Measurements from ENCODE around the gene MED13L. TPM values are rescaled to one million over a fixed set of nuclear protein-coding genes. Genes with fewer than 3 reads are reported as not detected.

The MED13L gene
- total and polyA plus RNA-seq, 2 of the 4 experiments (the other 2 are of a cell fraction): 17.9 to 49.1 TPM

GRCh38 chr12:115941362-115941761, 336.1 kb downstream of the MED13L start:
- H2AK5ac ChIP-seq (ENCODE audit: low read depth, low read length): no peak overlapping the region
- DNase-seq: peak; percentile 64
- H3K9ac ChIP-seq (ENCODE audit: low read depth, low read length): no peak overlapping the region
- H3K4ac ChIP-seq (ENCODE audit: low read depth, low read length): no peak overlapping the region
- 90% methylated on average over 3 of the region's 5 CpGs; no CpG with 5 or more reads in 1 of the 2 experiments for WGBS, 2 experiments (ENCODE audit: extremely low coverage in 2 of 2, insufficient read length in 1 of 2)
- POLR2A ChIA-PET (ENCODE audit: unreplicated experiment): no interaction called here
- no peaks in the 10 kb centered on the region for H3K79me1 ChIP-seq (ENCODE audit: low read depth in 1 of 2, low read length in 2 of 2)
- H2BK20ac ChIP-seq (ENCODE audit: low read depth, low read length): no peak overlapping the region
- no peak overlapping the region for H4K91ac ChIP-seq (ENCODE audit: insufficient read depth, low read depth, low read length)
- no peaks in the 10 kb centered on the region for H3K36me3 ChIP-seq (ENCODE audit: control insufficient read depth, insufficient read depth, low read length)
- no peak overlapping the region for H2AK9ac ChIP-seq (replicated peaks; ENCODE audit: low read depth, low read length, poor library complexity)
- no peak; the same call in 1 of the 2 replicates for ATAC-seq (ENCODE audit: low read depth)
- no peaks in the 10 kb centered on the region; the same call in 1 of the 2 replicates for H3K9me1 ChIP-seq (ENCODE audit: insufficient read depth, low read length)
- dilution Hi-C loops (cut with HindIII; ENCODE audit: low sequenced_read_pairs, unreplicated experiment): no loop called here
- no peak overlapping the region for H3K23ac ChIP-seq (ENCODE audit: low read depth, low read length)
- no peak overlapping the region for H4K5ac ChIP-seq (ENCODE audit: low read depth, low read length)
- no peak overlapping the region for H2AFZ ChIP-seq (replicated peaks; ENCODE audit: low read length, poor library complexity)
- no peaks in the 10 kb centered on the region for H4K20me1 ChIP-seq (ENCODE audit: insufficient read depth, low read length)
- H4K8ac ChIP-seq (ENCODE audit: low read depth in 2 of 2, low read length in 2 of 2): no peak overlapping the region
- H3K9me3 ChIP-seq (ENCODE audit: control insufficient read depth, insufficient read depth, low read length): no peaks in the 10 kb centered on the region
- TF ChIP-seq FOS (IDR thresholded peaks at IDR 0.05; ENCODE audit: low read depth, low read length) (peak; percentile 21; the same call in 1 of the 2 replicates), MAFK (IDR thresholded peaks at IDR 0.05; ENCODE audit: low read depth, low read length) (no peak), CTCF (conservative IDR thresholded peaks at IDR 0.05; ENCODE audit: low read depth, low read length) (no peak), USF2 (IDR thresholded peaks at IDR 0.05; ENCODE audit: low read depth, low read length) (peak; percentile 67), MXI1 (IDR thresholded peaks at IDR 0.05; ENCODE audit: borderline replicate concordance, low read depth, low read length) (no peak)
- H2BK120ac ChIP-seq (ENCODE audit: low read depth, low read length): no peak overlapping the region
- H3K18ac ChIP-seq (ENCODE audit: low read depth, low read length): no peak overlapping the region
- H3K4me3 ChIP-seq (ENCODE audit: insufficient read depth, low read depth, low read length): no peak overlapping the region
- in situ Hi-C loops (cut with MboI; ENCODE audit: low sequenced_read_pairs): no loop called here
- H3K27me3 ChIP-seq (ENCODE audit: control insufficient read depth, insufficient read depth, low read length): no peaks in the 10 kb centered on the region
- H3K27ac ChIP-seq (ENCODE audit: insufficient read depth, low read length): no peak overlapping the region
- CTCF ChIA-PET: no interaction called here
- no peaks in the 10 kb centered on the region; the same call in 1 of the 2 replicates for H3K4me1 ChIP-seq (ENCODE audit: control insufficient read depth, insufficient read depth, low read length)
- H2BK5ac ChIP-seq (ENCODE audit: low read depth, low read length, poor library complexity, severe bottlenecking): no peak overlapping the region
- H2BK15ac ChIP-seq (ENCODE audit: low read depth, low read length): no peak overlapping the region
- no peak overlapping the region for H3K56ac ChIP-seq (ENCODE audit: extremely low read depth, insufficient read depth, low read length)
- no TSS peak for BruUV-seq (replicated peaks)
- intact Hi-C loops (cut with micrococcal nuclease): no loop called here
- H3K14ac ChIP-seq (replicated peaks; ENCODE audit: low read depth, low read length): no peak overlapping the region
- H3K4me2 ChIP-seq (ENCODE audit: low read depth, low read length): no peak overlapping the region
